NCI-H2196 treated with DMSO at 0.1 percent for 48 hours (cell line): ENCODE measurements around the gene KIF1A.
"Not testable (repeated sequence)": the region's sequence is repeated elsewhere in the genome, so short reads cannot be mapped to it uniquely, and the experiment has no call there.

Experiments
- DNase-seq: peaks from one replicate; lab custom pipeline; 2025; ENCODE audit not compliant: unreplicated experiment; lab: John Stamatoyannopoulos, UW

Gene KIF1A

GRCh38 chr2:240787521-240788472, 32.2 kb downstream of the KIF1A start:
- DNase-seq: no peak

GRCh38 chr2:240786871-240787311, 33.1 kb downstream of the KIF1A start:
- no peak for DNase-seq

- DNase-seq: no peak
Measured at GRCh38 chr2:240786355-240786841, 33.6 kb downstream of the KIF1A start.

GRCh38 chr2:240785424-240786335, 34.3 kb downstream of the KIF1A start:
- no peak for DNase-seq

- DNase-seq: no peak
Measured at GRCh38 chr2:240784629-240785423, 35.2 kb downstream of the KIF1A start.

- DNase-seq: no peak
Measured at GRCh38 chr2:240783819-240784621, 36.0 kb downstream of the KIF1A start.

- no peak for DNase-seq
Measured at GRCh38 chr2:240782886-240783818, 36.9 kb downstream of the KIF1A start.

GRCh38 chr2:240782221-240782885, 37.7 kb downstream of the KIF1A start:
- DNase-seq: no peak

- no peak for DNase-seq
Measured at GRCh38 chr2:240781471-240782220, 38.4 kb downstream of the KIF1A start.

GRCh38 chr2:240780023-240780700, 39.9 kb downstream of the KIF1A start:
- no peak for DNase-seq

- DNase-seq: not testable (repeated sequence)
Measured at GRCh38 chr2:240779250-240779832, 40.7 kb downstream of the KIF1A start.

GRCh38 chr2:240778426-240778825, 41.6 kb downstream of the KIF1A start:
- DNase-seq: no peak

- no peak for DNase-seq
Measured at GRCh38 chr2:240777456-240778212, 42.4 kb downstream of the KIF1A start.

GRCh38 chr2:240775905-240776304, 44.1 kb downstream of the KIF1A start:
- no peak for DNase-seq

GRCh38 chr2:240774856-240775255, 45.2 kb downstream of the KIF1A start:
- DNase-seq: no peak

- DNase-seq: no peak
Measured at GRCh38 chr2:240769096-240769495, 50.9 kb downstream of the KIF1A start.
